Measurements from ENCODE around the gene AOPEP. TPM values are rescaled to one million over a fixed set of nuclear protein-coding genes. Genes with fewer than 3 reads are reported as not detected.
A peak's percentile ranks its signal among the peaks of the same experiment; 100 is the strongest.

AOPEP gene
- total and polyA plus RNA-seq, 2 of the 13 experiments (the other 11 are each of a cell fraction or from before 2014, with no cell fraction given): 22.2 to 41.6 TPM

GRCh38 chr9:95031711-95032461, 305.4 kb downstream of the AOPEP start (continued):
- no peak for TF ChIP-seq NRL (CRISPR knock-in tag; IDR thresholded peaks at IDR 0.05; ENCODE audit: borderline replicate concordance)
- TF ChIP-seq AKAP8 (CRISPR knock-in tag; IDR thresholded peaks at IDR 0.05): no peak
- no peak for TF ChIP-seq ZBTB14 (CRISPR knock-in tag; IDR thresholded peaks at IDR 0.05)
- no peak for TF ChIP-seq ZNF468 (CRISPR knock-in tag; IDR thresholded peaks at IDR 0.05)
- TF ChIP-seq PATZ1 (CRISPR knock-in tag; IDR thresholded peaks at IDR 0.05): peak; percentile 98
- TF ChIP-seq ATF2 (CRISPR knock-in tag; IDR thresholded peaks at IDR 0.05): peak; percentile 60; the same call in 1 of the 2 replicates
- peak; percentile 18; the same call in 1 of the 2 replicates for TF ChIP-seq KDM6A (CRISPR knock-in tag; IDR thresholded peaks at IDR 0.05; ENCODE audit: low read depth)
- TF ChIP-seq TARDBP (CRISPR knock-in tag; IDR thresholded peaks at IDR 0.05): peak; percentile 83; the same call in 1 of the 2 replicates
- no peak for TF ChIP-seq STAT6 (CRISPR knock-in tag; IDR thresholded peaks at IDR 0.05; ENCODE audit: borderline replicate concordance)
- no peak for TF ChIP-seq CC2D1A (CRISPR knock-in tag; IDR thresholded peaks at IDR 0.05)
- TF ChIP-seq AHR (CRISPR knock-in tag; IDR thresholded peaks at IDR 0.05): no peak
- TF ChIP-seq ZFP90 (CRISPR knock-in tag; IDR thresholded peaks at IDR 0.05; ENCODE audit: borderline replicate concordance): peak; percentile 69; the same call in 1 of the 2 replicates
- TF ChIP-seq MTERF4 (CRISPR knock-in tag; IDR thresholded peaks at IDR 0.05): no peak
- TF ChIP-seq ZNF441 (CRISPR knock-in tag; IDR thresholded peaks at IDR 0.05; ENCODE audit: borderline replicate concordance): no peak
- peak; percentile 65 for TF ChIP-seq HOXA3 (CRISPR knock-in tag; IDR thresholded peaks at IDR 0.05)
- no peak for TF ChIP-seq ZNF350 (CRISPR knock-in tag; IDR thresholded peaks at IDR 0.05; ENCODE audit: borderline replicate concordance, low read depth)
- no peak for TF ChIP-seq SMARCE1 (IDR thresholded peaks at IDR 0.05; ENCODE audit: borderline replicate concordance)
- peak; percentile 81 for TF ChIP-seq MIER3 (CRISPR knock-in tag; IDR thresholded peaks at IDR 0.05; ENCODE audit: borderline replicate concordance)
- TF ChIP-seq RAD51 (IDR thresholded peaks at IDR 0.05; ENCODE audit: borderline replicate concordance): no peak
- no peak for TF ChIP-seq JUN (CRISPR knock-in tag; IDR thresholded peaks at IDR 0.05)
- no peak for TF ChIP-seq ZNF607 (CRISPR knock-in tag; IDR thresholded peaks at IDR 0.05; ENCODE audit: borderline replicate concordance)
